ENCODE data around the gene ALG2.
"Not testable (repeated sequence)": the region's sequence is repeated elsewhere in the genome, so short reads cannot be mapped to it uniquely, and the experiment has no call there.

The ALG2 gene

GRCh38 chr9:99237849-99238248 is 16.1 kb upstream of the ALG2 start:
- not testable (repeated sequence) for DNase-seq

DNA sequence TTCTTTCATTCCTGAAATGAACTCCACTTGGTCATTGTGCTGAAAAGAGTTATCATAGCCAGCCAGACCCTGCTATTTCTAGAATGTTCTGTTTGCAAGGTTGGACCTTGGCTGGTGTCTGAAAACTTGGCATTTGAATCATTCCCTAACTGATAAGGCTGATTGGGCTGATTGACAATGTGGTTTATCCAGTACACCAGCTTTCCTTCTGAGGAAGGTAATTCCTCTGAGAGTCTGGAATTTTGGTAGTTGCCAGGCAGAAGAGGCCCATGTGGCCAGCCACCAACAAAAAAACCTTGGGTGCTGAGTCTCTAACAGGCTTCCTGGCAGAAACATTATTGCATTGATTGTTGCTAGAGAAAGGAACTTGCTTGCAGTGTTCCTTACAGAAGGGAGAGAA is 15.6 kb upstream of the ALG2 start:
- no peak for DNase-seq

DNA sequence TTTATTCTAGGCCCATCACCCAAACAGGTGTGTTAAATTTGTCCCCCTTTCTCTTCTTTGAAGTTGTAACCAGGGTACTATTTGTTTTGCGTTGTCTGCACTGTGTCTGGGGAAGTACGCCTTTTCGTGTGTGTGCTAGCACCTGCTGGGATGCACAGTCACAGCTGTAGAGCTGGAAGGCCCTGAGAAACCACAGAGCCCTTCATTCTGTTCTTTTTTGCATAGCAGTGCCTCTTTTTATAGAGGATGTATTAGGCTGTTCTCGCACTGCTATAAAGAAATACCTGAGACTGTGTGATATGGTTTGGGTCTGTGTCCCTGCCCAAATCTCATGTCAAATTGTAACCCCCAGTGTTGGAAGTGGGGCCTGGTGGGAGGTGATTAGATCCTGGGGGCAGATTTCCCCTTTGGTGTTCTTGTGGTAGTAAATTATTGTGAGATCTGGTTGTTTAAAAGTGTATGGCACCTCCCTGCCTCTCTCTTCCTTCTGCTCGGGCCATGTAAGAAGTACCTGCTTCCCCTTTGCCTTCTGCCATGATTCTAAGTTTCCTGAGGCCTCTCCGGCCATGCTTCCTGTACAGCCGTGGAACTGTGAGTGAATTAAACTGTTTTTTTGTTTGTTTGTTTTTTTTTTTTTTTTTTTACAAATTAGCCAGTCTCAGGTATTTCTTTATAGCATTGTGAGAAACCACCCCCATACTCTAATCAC is 14.3 kb upstream of the ALG2 start:
- DNase-seq: peak; percentile 13

- DNase-seq: no peak
These were observed 13.3 kb upstream of the ALG2 start for GRCh38 chr9:99235069-99235468.

GRCh38 chr9:99234618-99235017 is 12.9 kb upstream of the ALG2 start:
- DNase-seq: no peak

- peak; percentile 23 for DNase-seq
These were observed 10.0 kb upstream of the ALG2 start for GRCh38 chr9:99231711-99232110.

- DNase-seq: no peak
These were observed 8.5 kb upstream of the ALG2 start for GRCh38 chr9:99230206-99230605.

GRCh38 chr9:99226054-99226453 is 4.3 kb upstream of the ALG2 start:
- DNase-seq: no peak

- no peak for DNase-seq
These were observed 2.7 kb upstream of the ALG2 start for GRCh38 chr9:99224445-99224844.

DNA sequence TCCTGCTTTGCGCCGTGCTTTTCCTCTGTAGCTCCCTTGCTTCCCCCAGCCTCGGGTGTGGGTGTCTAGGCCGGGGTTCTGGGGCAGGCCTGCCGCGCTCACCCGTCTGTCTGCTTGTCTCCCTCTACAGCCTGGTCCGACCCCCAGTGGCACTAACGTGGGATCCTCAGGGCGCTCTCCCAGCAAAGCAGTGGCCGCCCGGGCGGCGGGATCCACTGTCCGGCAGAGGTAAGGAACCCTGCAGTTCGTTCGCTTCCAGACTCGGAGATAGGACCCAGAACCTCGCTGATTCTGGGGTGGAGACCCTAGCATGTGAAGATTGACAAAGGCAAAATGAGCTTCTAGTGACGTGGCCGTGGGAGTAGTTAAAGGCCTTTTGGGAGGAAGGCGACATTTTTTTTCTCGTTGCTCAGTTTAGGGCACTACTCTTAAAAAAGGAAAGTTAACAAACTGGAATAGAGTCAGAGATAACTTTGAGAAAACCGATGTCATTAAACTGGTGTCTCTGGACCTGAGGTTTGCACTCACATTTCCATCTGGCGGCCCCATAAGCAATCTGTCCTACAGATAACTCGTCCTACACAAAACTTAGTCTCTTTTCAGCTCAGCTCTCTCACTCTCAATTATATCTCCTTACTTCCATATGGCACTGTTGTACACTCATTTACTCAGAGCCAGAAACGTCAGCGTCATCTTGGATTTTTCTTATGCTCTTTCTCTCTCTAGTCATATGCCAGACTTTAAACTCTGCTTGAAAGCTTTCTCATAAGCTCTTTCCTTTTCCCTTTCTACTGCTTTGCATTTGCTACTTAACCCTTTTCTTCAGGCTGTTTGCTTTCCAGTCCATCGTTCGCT is 901 bp upstream of the ALG2 start:
- no peak for DNase-seq

GRCh38 chr9:99221266-99221620 is 499 bp downstream of the ALG2 start:
- DNase-seq: no peak

GRCh38 chr9:99220011-99220410 is 1.7 kb downstream of the ALG2 start:
- no peak for DNase-seq

DNA sequence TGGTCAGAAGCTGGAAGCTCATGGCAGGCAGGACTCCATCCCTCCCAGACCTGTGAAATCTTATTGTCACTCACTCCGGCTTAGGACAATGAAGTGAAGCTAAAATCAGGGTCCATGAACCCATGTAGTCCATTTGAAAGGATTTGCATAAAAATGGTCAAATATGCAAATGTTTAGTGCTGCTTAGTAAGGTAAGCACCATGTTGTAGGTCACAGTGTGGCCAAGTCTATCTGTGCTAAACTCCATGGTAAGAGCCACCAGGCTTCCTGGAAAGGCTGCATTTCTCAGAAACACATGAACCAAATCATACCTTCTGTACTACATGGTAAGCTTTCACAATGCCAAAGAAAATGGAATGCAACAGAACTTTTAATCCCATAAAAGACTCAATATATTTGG is 5.7 kb downstream of the ALG2 start:
- no peak for DNase-seq

GRCh38 chr9:99213197-99213596 is 8.5 kb downstream of the ALG2 start:
- no peak for DNase-seq

DNA sequence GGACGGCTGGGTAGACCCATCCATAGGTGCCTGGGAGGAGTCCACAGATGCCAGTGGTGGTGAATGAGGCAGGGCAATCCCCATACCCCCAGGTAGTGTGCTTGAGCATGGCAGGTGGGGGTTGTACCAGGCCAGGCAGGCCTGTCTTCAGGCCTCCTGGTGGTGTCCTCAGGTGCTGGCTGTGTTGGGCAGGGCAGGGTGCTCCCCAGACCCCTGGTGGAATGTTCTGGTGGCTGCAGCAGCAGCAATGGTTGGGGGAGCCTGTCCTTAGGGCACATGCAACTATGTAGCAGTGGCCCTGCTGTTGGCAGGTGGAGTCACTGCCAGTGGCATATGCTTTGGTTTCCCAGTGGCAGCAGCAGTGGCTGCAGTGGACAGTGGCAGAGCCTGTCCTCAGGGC is 10.0 kb downstream of the ALG2 start:
- DNase-seq: no peak

DNA sequence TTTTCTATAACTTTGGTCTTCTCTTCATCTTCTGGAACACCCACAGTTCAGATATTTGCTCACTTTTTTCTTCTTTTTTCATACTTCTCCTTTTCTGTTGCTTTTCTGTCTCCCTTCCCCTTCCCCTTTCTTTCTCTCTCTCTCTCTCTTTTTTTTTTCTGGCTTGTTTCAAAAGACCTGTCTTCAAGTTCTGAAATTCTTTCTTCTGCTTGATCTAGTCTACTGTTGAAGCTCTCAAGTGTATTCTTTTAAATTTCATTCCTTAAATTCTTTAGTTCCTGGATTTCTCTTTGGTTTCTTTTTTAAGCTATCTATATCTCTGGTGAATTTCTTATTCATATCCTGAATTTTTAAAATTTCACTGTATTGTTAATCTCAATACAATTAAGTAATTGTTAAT is 11.2 kb downstream of the ALG2 start:
- no peak for DNase-seq

- no peak for DNase-seq
These were observed 20.1 kb downstream of the ALG2 start for GRCh38 chr9:99201603-99202002.

- no peak for DNase-seq
These were observed 21.7 kb downstream of the ALG2 start for GRCh38 chr9:99199938-99200539.

DNA sequence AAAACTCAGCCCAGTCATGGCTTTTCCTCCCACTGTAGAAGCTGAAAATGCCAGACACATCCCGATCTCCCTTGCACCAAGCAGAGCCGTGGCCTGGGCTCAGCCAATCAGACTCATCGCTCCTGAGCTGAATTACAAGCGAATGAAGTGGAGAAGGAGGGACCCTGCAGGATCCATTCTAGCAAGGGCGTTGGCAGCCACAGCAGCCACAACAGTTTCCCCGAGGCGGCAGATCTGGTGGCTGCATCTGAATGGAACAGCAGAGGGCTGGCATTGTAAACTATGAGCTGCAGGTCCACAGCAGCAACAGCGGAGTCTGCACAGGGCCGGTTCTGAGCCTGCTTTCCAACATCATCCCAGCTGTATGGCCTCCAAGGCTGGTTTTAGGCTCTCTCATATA is 23.8 kb downstream of the ALG2 start:
- DNase-seq: no peak

GRCh38 chr9:99197124-99197630 is 24.6 kb downstream of the ALG2 start:
- no peak for DNase-seq

DNA sequence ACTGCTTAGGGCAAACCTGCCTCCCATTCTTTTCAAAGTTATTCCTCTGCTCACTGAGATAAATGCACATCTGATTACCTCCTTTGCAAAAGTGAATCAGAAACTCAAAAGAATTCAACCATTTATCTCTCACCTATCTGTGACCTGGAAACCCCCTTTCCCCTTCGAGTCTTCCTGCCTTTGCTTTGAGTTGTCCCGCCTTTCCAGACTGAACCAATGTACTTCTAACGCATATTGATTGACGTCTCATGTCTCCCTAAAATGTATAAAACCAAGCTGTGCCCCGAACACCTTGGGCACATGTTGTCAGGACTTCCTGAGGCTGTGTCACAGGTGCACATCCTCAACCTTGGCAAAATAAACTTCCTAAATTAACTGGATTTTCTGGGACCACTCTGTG is 25.3 kb downstream of the ALG2 start:
- not testable (repeated sequence) for DNase-seq

- DNase-seq: no peak
These were observed 28.3 kb downstream of the ALG2 start for GRCh38 chr9:99193466-99193821.

GRCh38 chr9:99192786-99193465 is 28.8 kb downstream of the ALG2 start:
- DNase-seq: no peak

Measured in CD4-positive, alpha-beta T cell treated with Interleukin-21 for 1 hour (primary cell).